ENCODE data around the gene INO80D. TPM values are rescaled to one million over a fixed set of nuclear protein-coding genes. Genes with fewer than 3 reads are reported as not detected.

The INO80D gene
- total RNA-seq, 1 experiment from 2014 or later: 5.1 TPM

DNA sequence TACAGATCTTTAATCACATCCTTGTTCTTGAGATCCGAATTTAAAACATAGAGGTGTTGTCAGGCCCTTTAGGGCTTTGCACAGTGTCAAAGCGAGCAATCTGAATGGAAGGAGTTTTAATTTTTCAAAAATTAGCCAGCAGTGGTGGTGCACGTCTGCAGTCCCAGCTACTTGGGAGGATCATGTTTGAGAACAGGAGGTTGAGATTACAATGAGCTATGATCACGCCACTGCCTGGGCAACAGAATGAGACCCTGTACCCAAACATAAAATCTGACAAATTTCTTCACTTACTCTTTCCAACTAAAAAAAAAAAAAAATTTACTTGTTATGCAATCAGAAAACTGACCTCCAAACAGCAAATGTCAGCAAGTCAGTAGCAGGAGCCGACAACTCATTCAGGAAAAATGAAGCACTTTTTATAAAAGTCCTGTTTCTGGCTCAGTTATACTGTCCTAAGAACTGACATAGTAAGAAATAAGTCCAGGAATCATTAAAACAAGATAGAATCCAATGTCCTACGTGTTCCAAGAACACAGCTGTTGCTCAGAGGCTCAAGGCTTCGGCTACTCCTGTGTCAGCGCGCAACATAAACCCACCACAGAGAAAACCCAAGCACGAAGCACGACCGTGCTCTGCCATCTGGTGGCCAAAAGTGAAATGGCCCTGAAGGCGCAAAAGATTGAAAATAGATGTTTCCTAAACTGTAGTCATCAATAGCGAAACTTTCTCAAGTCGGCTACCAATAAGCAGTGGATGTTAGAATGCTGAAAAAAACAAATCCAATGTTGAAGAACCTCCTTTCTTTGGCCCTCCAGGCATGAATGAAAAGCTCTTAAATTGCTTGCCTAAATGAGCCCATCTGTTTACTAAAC, 138.1 kb downstream of the INO80D start:
- peak; percentile 70 for DNase-seq (ENCODE audit: low spot score)

DNA sequence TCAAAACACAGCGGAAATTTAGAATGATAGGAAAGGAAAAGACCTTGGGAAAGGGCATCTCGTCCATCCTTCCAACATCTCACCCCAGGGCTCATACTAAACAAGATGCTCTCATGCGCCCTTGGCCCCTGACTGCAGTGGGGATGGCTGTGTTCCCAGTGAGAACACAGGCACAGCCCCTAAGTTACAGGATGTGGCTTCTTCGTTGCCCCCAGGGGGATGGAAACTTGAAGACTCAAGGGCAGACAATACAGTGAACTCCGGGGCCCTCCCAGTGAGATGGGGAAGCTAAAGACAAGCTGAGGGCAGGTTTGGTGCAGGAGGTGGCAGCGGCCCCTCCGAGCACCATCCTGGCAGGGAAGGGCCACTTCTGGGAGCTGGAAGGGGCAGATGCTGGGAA, 139.7 kb downstream of the INO80D start:
- DNase-seq (ENCODE audit: low spot score): no peak

Small RNA genes lying within 50 kb of the gene (small RNA-seq; reads per million reads assigned to genes)
- not detected for gene RF00006
- gene RF00019: not detected

Other genes with a start within 250 kb of the INO80D start
- 69.8 and 77.2 TPM in 2 replicates for gene NDUFS1, start 73.3 kb upstream of the INO80D start, total RNA-seq (2014; rRNA removed; shearing (Covaris generic))
- gene EEF1B2, start 73.7 kb upstream of the INO80D start, total RNA-seq (2014; rRNA removed; shearing (Covaris generic)): 567 and 666 TPM in 2 replicates
- gene ZDBF2, start 188.5 kb upstream of the INO80D start, total RNA-seq (2014; rRNA removed; shearing (Covaris generic)): not detected in 2 replicates

All from HT-29 (cell line).